ENCODE measurements around the gene KRT35. TPM values are rescaled to one million over a fixed set of nuclear protein-coding genes. Genes with fewer than 3 reads are reported as not detected.
A peak's percentile ranks its signal among the peaks of the same experiment; 100 is the strongest.

Gene KRT35
- total RNA-seq, 4 donors from 2014 or later, result not detected

GRCh38 chr17:41499714-41500113, 18.8 kb upstream of the KRT35 start:
- no peaks in the 10 kb centered on the region for H3K36me3 ChIP-seq
- no peak overlapping the region for H3K4me3 ChIP-seq
- 82 to 83% methylated on average over 5 of the region's 5 CpGs for WGBS, 2 donors
- peaks cover 0 to 13% (median 0%) of the 10 kb centered on the region in 4 donors for H3K4me1 ChIP-seq
- no peak for DNase-seq (ENCODE audit: low spot score in 2 of 2)
- H3K27me3 ChIP-seq, result no peaks in the 10 kb centered on the region
- no peaks in the 10 kb centered on the region for H3K9me3 ChIP-seq
- TF ChIP-seq POLR2A (IDR thresholded peaks at IDR 0.05), result no peak
- TF ChIP-seq CTCF (IDR thresholded peaks at IDR 0.05), result no peak
- no peak for TF ChIP-seq EP300 (IDR thresholded peaks at IDR 0.05)
- no peak overlapping the region for H3K27ac ChIP-seq

GRCh38 chr17:41498276-41498675, 17.3 kb upstream of the KRT35 start:
- Histone ChIP-seq H3K27me3 (no peaks in the 10 kb centered on the region), H3K36me3 (no peaks in the 10 kb centered on the region), H3K4me3 (no peak overlapping the region), H3K9me3 (no peaks in the 10 kb centered on the region), H3K27ac (no peak overlapping the region), H3K4me1 (peaks cover 0 to 18% (median 2%) of the 10 kb centered on the region in 4 donors)
- 66 to 69% methylated on average over 6 of the region's 6 CpGs for WGBS, 2 donors
- TF ChIP-seq POLR2A (IDR thresholded peaks at IDR 0.05), result no peak
- TF ChIP-seq EP300 (IDR thresholded peaks at IDR 0.05), result no peak
- no peak for TF ChIP-seq CTCF (IDR thresholded peaks at IDR 0.05)
- no peak for DNase-seq (ENCODE audit: low spot score in 2 of 2)

GRCh38 chr17:41496803-41497484, 16.0 kb upstream of the KRT35 start:
- Histone ChIP-seq H3K4me1 (peaks cover 0 to 31% (median 7%) of the 10 kb centered on the region in 4 donors), H3K36me3 (no peaks in the 10 kb centered on the region), H3K27ac (no peak overlapping the region), H3K27me3 (no peaks in the 10 kb centered on the region), H3K4me3 (no peak overlapping the region), H3K9me3 (no peaks in the 10 kb centered on the region)
- WGBS, 2 donors, result 62 to 77% methylated on average over 10 to 12 of the region's 12 CpGs
- TF ChIP-seq EP300 (IDR thresholded peaks at IDR 0.05), result no peak
- TF ChIP-seq POLR2A (IDR thresholded peaks at IDR 0.05), result no peak
- peak; percentile 10 to 55 (median 43) for TF ChIP-seq CTCF (IDR thresholded peaks at IDR 0.05)
- peak in 1 of 2 donors; percentile 32 for DNase-seq (ENCODE audit: low spot score in 2 of 2)

GRCh38 chr17:41494524-41494923, 13.6 kb upstream of the KRT35 start:
- Histone ChIP-seq H3K4me1 (peaks cover 0 to 36% (median 7%) of the 10 kb centered on the region in 4 donors), H3K4me3 (no peak overlapping the region), H3K9me3 (no peaks in the 10 kb centered on the region), H3K36me3 (no peaks in the 10 kb centered on the region), H3K27me3 (no peaks in the 10 kb centered on the region), H3K27ac (no peak overlapping the region)
- whole genome bisulfite sequencing, 2 donors, result 58 to 62% methylated on average over 2 of the region's 2 CpGs
- no peak for DNase-seq (ENCODE audit: low spot score in 2 of 2)
- no peak for TF ChIP-seq POLR2A (IDR thresholded peaks at IDR 0.05)
- TF ChIP-seq EP300 (IDR thresholded peaks at IDR 0.05), result no peak
- no peak for TF ChIP-seq CTCF (IDR thresholded peaks at IDR 0.05)

- DNase-seq (ENCODE audit: low spot score in 2 of 2), result no peak
- Histone ChIP-seq H3K36me3 (no peaks in the 10 kb centered on the region), H3K27me3 (no peaks in the 10 kb centered on the region), H3K4me3 (no peak overlapping the region), H3K27ac (peak overlapping the region in 2 of 4 donors; percentile 30 to 73), H3K4me1 (peaks cover 0 to 29% (median 7%) of the 10 kb centered on the region in 4 donors), H3K9me3 (no peaks in the 10 kb centered on the region)
- TF ChIP-seq EP300 (IDR thresholded peaks at IDR 0.05) (no peak), POLR2A (IDR thresholded peaks at IDR 0.05) (no peak), CTCF (IDR thresholded peaks at IDR 0.05) (no peak)
- WGBS, 2 donors, result 21 to 26% methylated on average over 4 of the region's 4 CpGs
Observed at GRCh38 chr17:41492771-41493170, 11.8 kb upstream of the KRT35 start.
